GM19035 (cell line): ENCODE data around the gene MAPT.
"Not testable (repeated sequence)": the region's sequence is repeated elsewhere in the genome, so short reads cannot be mapped to it uniquely, and the experiment has no call there.

Experiments
- ATAC-seq: cut with Tn5 transposase; IDR thresholded peaks from one replicate; pipeline ENCODE4 v1.9.1; 2021; ENCODE audit not compliant: unreplicated experiment

The MAPT gene

DNA sequence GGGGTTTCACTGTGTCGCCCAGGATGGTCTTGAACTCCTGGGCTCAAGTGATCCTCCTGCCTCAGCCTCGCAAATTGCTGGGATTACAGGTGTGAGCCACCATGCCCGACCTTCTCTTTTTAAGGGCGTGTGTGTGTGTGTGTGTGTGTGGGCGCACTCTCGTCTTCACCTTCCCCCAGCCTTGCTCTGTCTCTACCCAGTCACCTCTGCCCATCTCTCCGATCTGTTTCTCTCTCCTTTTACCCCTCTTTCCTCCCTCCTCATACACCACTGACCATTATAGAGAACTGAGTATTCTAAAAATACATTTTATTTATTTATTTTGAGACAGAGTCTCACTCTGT lies 108.6 kb downstream of the MAPT start:
- no peak for ATAC-seq

DNA sequence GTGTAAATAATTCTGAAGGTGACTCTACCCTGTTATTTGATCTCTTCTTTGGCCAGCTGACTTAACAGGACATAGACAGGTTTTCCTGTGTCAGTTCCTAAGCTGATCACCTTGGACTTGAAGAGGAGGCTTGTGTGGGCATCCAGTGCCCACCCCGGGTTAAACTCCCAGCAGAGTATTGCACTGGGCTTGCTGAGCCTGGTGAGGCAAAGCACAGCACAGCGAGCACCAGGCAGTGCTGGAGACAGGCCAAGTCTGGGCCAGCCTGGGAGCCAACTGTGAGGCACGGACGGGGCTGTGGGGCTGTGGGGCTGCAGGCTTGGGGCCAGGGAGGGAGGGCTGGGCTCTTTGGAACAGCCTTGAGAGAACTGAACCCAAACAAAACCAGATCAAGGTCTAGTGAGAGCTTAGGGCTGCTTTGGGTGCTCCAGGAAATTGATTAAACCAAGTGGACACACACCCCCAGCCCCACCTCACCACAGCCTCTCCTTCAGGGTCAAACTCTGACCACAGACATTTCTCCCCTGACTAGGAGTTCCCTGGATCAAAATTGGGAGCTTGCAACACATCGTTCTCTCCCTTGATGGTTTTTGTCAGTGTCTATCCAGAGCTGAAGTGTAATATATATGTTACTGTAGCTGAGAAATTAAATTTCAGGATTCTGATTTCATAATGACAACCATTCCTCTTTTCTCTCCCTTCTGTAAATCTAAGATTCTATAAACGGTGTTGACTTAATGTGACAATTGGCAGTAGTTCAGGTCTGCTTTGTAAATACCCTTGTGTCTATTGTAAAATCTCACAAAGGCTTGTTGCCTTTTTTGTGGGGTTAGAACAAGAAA lies 109.8 kb downstream of the MAPT start:
- no peak for ATAC-seq

DNA sequence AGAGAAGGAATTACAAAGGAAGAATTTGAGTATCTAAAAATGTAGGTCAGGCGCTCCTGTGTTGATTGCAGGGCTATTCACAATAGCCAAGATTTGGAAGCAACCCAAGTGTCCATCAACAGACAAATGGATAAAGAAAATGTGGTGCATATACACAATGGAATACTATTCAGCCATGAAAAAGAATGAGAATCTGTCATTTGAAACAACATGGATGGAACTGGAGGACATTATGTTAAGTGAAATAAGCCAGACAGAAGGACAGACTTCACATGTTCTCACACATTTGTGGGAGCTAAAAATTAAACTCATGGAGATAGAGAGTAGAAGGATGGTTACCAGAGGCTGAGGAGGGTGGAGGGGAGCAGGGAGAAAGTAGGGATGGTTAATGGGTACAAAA lies 111.7 kb downstream of the MAPT start:
- ATAC-seq, result not testable (repeated sequence)

DNA sequence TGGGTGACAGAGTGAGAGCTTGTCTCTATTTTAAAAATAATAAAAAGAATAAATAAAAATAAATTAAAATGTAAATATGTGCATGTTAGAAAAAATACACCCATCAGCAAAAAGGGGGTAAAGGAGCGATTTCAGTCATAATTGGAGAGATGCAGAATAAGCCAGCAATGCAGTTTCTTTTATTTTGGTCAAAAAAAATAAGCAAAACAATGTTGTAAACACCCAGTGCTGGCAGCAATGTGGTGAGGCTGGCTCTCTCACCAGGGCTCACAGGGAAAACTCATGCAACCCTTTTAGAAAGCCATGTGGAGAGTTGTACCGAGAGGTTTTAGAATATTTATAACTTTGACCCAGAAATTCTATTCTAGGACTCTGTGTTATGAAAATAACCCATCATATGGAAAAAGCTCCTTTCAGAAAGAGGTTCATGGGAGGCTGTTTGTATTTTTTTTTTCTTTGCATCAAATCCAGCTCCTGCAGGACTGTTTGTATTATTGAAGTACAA lies 113.2 kb downstream of the MAPT start:
- ATAC-seq, result no peak

DNA sequence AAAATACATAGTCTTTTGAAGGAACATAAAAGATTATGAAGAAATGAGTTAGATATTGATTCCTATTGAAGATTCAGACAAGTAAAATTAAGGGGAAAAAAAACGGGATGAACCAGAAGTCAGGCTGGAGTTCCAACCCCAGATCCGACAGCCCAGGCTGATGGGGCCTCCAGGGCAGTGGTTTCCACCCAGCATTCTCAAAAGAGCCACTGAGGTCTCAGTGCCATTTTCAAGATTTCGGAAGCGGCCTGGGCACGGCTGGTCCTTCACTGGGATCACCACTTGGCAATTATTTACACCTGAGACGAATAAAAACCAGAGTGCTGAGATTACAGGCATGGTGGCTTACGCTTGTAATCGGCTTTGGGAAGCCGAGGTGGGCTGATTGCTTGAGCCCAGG lies 114.2 kb downstream of the MAPT start:
- ATAC-seq, result no peak

DNA sequence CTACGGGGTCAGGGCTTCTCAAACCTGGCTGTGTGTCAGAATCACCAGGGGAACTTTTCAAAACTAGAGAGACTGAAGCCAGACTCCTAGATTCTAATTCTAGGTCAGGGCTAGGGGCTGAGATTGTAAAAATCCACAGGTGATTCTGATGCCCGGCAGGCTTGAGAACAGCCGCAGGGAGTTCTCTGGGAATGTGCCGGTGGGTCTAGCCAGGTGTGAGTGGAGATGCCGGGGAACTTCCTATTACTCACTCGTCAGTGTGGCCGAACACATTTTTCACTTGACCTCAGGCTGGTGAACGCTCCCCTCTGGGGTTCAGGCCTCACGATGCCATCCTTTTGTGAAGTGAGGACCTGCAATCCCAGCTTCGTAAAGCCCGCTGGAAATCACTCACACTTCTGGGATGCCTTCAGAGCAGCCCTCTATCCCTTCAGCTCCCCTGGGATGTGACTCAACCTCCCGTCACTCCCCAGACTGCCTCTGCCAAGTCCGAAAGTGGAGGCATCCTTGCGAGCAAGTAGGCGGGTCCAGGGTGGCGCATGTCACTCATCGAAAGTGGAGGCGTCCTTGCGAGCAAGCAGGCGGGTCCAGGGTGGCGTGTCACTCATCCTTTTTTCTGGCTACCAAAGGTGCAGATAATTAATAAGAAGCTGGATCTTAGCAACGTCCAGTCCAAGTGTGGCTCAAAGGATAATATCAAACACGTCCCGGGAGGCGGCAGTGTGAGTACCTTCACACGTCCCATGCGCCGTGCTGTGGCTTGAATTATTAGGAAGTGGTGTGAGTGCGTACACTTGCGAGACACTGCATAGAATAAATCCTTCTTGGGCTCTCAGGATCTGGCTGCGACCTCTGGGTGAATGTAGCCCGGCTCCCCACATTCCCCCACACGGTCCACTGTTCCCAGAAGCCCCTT lies 115.6 kb downstream of the MAPT start:
- no peak for ATAC-seq

DNA sequence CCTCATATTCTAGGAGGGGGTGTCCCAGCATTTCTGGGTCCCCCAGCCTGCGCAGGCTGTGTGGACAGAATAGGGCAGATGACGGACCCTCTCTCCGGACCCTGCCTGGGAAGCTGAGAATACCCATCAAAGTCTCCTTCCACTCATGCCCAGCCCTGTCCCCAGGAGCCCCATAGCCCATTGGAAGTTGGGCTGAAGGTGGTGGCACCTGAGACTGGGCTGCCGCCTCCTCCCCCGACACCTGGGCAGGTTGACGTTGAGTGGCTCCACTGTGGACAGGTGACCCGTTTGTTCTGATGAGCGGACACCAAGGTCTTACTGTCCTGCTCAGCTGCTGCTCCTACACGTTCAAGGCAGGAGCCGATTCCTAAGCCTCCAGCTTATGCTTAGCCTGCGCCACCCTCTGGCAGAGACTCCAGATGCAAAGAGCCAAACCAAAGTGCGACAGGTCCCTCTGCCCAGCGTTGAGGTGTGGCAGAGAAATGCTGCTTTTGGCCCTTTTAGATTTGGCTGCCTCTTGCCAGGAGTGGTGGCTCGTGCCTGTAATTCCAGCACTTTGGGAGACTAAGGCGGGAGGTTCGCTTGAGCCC lies 116.3 kb downstream of the MAPT start:
- no peak for ATAC-seq

DNA sequence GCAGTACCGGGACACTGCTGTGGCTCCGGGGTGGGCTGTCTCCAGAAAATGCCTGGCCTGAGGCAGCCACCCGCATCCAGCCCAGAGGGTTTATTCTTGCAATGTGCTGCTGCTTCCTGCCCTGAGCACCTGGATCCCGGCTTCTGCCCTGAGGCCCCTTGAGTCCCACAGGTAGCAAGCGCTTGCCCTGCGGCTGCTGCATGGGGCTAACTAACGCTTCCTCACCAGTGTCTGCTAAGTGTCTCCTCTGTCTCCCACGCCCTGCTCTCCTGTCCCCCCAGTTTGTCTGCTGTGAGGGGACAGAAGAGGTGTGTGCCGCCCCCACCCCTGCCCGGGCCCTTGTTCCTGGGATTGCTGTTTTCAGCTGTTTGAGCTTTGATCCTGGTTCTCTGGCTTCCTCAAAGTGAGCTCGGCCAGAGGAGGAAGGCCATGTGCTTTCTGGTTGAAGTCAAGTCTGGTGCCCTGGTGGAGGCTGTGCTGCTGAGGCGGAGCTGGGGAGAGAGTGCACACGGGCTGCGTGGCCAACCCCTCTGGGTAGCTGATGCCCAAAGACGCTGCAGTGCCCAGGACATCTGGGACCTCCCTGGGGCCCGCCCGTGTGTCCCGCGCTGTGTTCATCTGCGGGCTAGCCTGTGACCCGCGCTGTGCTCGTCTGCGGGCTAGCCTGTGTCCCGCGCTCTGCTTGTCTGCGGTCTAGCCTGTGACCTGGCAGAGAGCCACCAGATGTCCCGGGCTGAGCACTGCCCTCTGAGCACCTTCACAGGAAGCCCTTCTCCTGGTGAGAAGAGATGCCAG lies 117.6 kb downstream of the MAPT start:
- ATAC-seq, result no peak

DNA sequence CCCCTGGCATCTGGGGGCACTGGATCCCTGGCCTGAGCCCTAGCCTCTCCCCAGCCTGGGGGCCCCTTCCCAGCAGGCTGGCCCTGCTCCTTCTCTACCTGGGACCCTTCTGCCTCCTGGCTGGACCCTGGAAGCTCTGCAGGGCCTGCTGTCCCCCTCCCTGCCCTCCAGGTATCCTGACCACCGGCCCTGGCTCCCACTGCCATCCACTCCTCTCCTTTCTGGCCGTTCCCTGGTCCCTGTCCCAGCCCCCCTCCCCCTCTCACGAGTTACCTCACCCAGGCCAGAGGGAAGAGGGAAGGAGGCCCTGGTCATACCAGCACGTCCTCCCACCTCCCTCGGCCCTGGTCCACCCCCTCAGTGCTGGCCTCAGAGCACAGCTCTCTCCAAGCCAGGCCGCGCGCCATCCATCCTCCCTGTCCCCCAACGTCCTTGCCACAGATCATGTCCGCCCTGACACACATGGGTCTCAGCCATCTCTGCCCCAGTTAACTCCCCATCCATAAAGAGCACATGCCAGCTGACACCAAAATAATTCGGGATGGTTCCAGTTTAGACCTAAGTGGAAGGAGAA lies 118.2 kb downstream of the MAPT start:
- no peak for ATAC-seq

DNA sequence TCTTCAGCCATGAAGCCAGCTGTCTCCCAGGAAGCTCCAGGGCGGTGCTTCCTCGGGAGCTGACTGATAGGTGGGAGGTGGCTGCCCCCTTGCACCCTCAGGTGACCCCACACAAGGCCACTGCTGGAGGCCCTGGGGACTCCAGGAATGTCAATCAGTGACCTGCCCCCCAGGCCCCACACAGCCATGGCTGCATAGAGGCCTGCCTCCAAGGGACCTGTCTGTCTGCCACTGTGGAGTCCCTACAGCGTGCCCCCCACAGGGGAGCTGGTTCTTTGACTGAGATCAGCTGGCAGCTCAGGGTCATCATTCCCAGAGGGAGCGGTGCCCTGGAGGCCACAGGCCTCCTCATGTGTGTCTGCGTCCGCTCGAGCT lies 118.8 kb downstream of the MAPT start:
- no peak for ATAC-seq

DNA sequence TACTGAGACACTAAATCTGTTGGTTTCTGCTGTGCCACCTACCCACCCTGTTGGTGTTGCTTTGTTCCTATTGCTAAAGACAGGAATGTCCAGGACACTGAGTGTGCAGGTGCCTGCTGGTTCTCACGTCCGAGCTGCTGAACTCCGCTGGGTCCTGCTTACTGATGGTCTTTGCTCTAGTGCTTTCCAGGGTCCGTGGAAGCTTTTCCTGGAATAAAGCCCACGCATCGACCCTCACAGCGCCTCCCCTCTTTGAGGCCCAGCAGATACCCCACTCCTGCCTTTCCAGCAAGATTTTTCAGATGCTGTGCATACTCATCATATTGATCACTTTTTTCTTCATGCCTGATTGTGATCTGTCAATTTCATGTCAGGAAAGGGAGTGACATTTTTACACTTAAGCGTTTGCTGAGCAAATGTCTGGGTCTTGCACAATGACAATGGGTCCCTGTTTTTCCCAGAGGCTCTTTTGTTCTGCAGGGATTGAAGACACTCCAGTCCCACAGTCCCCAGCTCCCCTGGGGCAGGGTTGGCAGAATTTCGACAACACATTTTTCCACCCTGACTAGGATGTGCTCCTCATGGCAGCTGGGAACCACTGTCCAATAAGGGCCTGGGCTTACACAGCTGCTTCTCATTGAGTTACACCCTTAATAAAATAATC lies 119.3 kb downstream of the MAPT start:
- no peak for ATAC-seq

DNA sequence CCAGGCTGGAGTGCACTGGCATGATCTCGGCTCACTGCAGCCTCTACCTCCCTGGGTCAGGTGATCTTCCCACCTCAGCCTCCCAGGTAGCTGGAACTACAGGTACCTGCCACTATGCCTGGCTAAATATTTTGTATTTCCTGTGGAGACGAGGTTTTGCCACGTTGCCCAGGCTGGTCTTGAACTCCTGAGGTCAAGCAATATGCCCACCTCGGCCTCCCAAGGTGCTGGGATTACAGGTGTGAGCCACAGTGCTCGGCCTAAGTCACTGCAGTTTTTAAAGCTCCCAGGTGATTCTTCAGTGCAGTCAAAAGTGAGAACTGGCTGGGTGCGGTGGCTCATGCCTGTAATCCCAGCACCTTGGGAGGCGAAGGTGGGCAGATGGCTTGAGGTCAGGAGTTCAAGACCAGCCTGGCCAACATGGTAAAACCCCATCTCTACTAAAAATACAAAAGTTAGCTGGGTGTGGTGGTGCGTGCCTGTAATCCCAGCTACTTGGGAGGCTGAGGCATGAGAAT lies 125.1 kb downstream of the MAPT start:
- not testable (repeated sequence) for ATAC-seq

DNA sequence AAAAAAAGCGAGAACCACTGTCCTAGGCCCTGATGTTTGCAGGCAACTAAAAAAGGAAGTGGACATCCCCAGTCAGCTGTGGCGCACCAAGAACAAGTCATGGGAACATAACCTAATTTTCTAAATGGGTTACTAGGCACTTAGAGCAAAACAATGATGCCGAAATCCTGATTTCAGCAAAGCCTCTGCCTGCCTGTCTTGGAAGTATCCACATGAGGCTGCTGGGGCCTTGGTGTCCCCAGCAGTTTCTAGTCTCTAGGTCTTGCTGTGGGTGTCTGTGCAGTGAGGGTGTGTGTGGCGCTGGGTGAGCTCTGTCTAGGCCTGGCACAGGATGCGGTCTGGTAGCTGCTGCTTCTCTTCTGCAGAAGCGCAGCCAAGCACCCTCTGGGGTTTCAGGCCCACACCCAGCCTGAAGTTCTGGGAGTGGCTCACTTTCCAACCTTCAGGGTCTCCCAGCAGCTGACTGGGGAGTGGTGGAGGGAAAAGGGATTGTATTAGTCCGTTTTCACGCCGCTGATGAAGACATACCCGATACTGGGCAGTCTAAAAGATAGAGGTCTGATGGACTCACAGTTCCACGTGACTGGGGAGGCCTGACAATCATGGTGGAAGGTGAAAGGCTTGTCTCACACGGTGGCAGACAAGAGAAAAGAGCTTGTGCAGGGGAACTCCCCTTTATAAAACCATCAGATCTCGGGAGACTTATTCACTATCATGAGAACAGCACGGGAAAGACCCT lies 125.8 kb downstream of the MAPT start:
- no peak for ATAC-seq

DNA sequence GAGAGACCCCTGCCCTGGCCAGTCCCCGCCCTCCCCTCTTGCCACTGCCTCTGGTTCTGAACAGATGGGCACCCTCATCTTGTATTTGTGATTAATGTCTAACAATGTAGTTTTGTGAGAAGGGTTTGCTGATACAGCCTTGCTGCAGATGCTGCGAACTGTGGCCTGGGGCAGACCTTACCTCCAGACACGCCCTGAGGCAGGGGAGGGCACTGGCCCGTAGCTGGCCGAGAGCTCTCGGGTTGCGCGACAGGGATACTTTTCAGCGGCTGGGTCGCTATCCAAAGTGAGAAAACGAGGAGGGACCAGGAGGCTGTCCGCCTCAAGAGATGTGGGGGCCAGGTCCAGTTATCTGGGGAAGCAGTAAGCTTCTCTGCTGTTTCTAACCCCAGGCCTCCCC lies 126.6 kb downstream of the MAPT start:
- no peak for ATAC-seq

DNA sequence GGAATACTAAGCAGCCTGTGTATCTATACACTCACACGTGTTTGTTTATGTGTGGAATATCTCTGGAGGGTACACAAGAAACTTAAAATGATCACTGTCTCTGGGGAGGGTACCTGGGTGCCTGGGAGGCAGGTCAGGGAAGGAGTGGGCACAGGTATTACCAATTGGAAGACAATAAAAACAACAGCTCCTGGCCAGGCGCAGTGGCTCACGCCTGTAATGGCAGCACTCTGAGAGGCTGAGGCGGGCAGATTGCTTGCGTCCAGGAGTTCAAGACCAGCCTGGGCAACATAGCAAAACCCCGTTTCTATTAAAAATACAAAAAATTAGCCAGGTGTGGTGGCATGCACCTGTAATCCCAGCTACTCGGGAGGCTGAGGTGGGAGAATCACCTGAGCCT lies 129.0 kb downstream of the MAPT start:
- not testable (repeated sequence) for ATAC-seq

DNA sequence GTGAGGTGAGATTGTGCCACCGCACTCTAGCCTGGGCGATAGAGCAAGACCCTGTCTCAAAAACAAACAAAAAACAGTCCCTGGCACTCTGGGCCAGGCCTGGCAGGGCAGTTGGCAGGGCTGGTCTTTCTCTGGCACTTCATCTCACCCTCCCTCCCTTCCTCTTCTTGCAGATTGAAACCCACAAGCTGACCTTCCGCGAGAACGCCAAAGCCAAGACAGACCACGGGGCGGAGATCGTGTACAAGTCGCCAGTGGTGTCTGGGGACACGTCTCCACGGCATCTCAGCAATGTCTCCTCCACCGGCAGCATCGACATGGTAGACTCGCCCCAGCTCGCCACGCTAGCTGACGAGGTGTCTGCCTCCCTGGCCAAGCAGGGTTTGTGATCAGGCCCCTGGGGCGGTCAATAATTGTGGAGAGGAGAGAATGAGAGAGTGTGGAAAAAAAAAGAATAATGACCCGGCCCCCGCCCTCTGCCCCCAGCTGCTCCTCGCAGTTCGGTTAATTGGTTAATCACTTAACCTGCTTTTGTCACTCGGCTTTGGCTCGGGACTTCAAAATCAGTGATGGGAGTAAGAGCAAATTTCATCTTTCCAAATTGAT lies 129.5 kb downstream of the MAPT start:
- no peak for ATAC-seq

DNA sequence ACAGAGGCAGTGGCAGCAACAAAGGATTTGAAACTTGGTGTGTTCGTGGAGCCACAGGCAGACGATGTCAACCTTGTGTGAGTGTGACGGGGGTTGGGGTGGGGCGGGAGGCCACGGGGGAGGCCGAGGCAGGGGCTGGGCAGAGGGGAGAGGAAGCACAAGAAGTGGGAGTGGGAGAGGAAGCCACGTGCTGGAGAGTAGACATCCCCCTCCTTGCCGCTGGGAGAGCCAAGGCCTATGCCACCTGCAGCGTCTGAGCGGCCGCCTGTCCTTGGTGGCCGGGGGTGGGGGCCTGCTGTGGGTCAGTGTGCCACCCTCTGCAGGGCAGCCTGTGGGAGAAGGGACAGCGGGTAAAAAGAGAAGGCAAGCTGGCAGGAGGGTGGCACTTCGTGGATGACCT lies 130.2 kb downstream of the MAPT start:
- ATAC-seq, result no peak

DNA sequence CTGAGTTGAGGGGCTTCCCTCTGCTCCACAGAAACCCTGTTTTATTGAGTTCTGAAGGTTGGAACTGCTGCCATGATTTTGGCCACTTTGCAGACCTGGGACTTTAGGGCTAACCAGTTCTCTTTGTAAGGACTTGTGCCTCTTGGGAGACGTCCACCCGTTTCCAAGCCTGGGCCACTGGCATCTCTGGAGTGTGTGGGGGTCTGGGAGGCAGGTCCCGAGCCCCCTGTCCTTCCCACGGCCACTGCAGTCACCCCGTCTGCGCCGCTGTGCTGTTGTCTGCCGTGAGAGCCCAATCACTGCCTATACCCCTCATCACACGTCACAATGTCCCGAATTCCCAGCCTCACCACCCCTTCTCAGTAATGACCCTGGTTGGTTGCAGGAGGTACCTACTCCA lies 130.7 kb downstream of the MAPT start:
- no peak for ATAC-seq
